Epidermal melanocyte (primary cell): ENCODE measurements around the gene TBL1XR1.
"Not testable (repeated sequence)": the region's sequence is repeated elsewhere in the genome, so short reads cannot be mapped to it uniquely, and the experiment has no call there.

Experiments used
- DNase-seq: peaks from one replicate; pipeline ENCODE4 v3.0.0; 2011; ENCODE audit warnings: low spot score; ENCODE audit not compliant: insufficient read length

Gene TBL1XR1

DNA sequence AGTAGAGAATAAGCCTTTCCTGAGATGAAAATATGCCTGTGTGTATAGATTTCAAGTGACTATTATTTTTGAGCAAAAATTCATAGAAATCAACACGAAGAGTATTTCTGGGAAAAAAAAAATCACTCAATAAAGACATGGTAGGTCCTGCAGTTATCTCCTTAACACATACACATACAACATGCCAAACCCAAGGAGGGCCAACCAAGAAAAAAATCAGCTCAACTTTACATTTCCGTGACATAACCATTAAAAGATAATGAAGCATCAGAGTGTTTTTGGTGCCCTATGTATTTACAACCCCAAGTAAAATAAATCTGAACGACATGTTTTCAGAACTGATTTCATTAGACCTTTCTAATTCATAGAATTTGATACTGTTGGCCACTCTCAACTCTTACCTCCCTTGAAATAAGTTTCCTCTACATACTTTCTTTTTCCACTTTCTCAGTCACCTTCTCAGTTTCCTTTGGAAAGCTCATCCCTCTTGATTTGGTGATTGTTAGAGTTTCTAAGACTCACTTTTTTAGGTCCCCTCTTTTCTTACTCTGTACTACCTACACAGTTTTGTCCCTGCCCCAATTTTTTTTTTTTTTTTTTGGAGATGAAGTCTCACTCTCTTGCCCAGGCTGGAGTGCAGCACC is 162.3 kb downstream of the TBL1XR1 start:
- DNase-seq = no peak

DNA sequence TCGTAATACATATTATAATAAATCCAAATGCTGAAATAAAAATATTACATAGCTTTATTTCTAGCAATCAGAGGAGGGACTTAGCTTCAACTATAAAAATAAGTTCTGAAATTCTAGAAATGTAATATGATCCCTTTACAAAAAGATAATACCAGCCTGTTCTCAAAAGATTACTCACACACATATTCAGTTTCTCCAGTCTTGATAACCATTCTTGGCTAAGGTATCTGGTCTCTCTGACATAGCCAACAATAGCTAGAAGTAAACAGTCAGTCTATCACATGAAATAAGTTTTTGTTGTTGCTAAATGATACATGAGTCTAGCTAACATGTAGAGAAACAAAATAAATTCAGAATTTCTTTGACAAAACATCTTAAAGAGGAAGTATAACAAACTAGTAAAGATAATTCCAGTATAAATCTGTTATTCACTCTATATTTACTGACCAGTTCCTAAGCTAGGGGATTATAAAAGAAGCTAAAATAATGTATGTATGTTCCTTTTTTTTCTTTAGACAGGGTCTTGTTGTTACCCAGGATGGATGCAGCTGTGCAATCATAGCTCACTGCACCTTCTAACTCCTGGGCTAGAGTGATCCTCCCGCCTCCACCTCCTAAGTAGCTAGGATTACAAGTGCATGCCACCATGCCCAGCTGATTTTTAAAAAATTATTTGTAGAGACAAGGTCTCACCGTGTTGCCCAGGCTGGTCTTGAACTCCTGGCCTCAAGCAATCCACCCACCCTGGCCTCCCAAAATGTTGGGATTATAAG is 170.6 kb downstream of the TBL1XR1 start:
- no peak for DNase-seq

DNA sequence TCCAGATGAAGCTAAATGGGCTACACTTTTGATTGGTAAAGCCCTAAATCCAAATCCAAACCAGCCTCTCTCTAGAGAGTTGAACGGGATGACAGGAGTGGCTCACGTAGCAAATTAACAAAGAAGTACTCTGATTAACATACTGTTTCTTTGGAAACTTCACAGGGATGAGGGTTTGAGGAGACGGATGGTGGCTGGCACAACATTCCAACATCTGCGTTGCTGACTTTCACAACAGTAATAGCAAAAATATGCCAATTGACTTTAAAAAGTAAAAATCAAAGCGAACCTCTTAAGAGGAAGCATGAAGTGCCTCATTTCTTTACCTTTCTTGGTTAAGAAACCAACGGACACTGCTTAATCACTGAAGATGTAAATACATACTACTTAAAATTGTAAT is 181.4 kb downstream of the TBL1XR1 start:
- DNase-seq = no peak

DNA sequence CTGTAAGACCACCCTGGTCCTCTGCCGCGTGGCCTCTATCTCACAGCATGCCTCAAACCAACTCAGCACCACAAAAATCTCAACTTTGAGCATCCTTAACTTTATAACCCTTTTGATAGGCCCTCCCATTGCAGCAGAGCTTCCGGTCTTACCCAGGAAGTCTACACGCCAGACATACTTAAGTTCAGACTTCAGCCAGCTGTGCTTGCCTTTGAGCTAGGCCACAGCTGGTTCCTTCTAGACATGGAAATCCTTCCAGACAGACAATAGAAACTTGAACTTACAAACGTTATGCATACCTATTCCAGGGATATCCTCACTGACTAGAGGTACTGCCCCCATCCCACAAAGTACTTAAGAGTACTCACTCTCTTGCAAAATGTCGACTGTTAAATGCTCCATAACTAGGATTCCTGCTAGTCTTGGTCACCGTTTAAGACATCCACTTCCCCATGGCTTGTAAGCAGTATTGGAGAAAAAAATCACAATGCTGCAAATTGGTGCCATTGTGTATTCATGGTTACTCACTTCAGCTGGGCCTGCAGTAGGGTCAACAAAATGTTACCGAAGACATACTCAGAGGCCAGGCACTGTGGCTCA is 183.5 kb downstream of the TBL1XR1 start:
- DNase-seq = no peak

DNA sequence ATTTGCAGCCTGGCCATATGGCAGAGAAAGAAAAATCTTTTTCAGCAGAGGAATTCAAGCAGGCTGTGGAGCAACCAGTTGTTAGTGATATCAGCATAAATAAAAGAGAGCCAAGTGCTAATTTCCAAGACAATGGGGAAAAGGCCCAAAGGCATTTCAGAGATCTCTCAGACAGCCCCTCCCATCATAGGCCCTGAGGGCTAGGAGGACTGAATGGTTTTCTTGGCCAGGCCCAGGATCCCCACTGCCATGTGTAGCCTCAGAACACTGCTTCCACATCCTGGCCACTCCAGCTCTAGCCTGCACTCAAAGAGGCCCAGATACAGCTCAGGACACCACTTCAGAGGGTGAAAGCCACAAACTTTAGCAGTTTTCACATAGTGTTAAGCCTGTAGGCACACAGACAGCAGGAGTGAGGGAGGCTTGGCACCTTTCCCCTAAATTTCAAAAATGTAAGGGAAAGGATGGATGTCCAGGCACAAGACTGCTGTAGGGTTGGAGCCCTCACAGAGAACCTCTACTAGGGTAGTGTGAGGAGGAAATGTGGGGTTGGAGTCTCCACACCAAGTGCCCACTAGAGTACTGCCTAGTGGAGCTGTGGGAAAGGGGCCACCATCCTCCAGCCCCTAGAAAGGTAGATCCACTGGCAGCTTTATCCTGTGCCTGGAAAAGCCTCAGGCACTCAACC is 191.4 kb downstream of the TBL1XR1 start:
- DNase-seq = no peak

DNA sequence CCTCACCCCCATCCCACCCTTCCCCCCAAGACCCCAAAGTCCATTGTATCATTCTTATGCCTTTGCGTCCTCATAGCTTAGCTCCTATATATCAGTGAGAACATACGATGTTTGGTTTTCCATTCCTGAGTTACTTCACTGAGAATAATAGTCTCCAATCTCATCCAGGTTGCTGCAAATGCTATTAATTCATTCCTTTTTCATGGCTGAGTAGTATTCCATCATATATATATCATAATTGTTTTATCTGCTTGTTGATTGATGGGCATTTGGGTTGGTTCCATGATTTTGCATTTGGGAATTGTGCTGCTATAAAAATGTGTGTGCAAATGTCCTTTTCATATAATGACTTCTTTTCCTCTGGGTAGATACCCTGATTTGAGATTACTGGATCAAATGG is 197.1 kb downstream of the TBL1XR1 start:
- DNase-seq = not testable (repeated sequence)

DNA sequence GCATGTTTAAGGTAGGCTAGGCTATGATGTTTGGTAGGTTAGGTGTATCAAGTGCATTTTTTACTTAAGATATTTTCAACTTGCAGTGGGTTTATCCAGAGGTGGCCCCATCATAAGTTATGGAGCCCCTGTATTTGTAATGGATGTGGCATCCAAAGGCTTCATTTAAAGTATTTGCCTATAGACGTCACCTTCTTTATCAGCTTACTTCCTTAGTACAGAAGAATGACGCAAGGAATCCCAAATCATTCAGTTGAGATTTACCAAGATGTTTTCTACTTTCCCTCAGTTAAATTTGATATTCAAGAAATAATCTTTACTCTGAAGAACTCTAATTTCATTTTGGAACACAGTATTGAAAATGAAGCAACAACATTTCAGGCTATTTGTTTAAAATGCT is 201.3 kb downstream of the TBL1XR1 start:
- no peak for DNase-seq

DNA sequence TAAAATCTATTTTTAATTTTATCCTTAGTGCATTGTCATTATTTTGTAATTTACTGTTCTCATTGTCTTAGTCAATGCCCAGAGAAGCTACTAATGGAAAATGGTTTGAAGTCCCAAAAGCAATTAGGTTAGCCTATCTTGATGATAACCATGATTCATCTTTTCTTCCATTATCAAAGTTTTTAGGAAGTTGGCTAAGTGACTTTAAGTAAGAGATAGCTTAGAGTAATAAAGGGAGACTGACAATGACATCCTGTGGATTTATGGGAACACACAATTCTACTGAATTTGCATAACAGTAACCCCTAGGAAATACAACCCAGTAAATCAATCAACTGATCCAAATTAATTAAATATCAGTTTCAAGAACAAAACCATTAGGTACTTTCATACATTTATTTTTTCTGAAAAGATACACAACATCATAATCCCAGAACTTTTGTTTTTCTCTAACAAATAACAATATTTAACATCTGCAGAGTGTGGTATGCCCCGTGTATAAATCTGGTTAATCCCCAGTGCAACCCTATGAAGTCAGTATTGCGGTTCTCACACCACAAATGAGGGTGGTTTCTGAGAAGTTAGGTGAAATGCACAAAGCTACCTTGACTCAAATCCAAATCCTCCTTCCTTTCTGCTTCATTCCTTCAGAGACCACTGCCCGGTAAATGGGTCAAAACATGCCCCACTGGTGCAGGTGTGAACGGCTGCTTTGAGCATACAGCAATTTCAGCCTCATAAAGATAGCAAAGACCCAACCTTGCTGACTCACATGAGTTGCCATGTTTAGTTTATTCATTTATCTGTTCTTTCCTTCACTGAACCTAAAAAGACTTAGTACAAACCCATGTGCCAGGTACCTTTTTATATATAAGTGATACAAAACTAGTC is 202.1 kb downstream of the TBL1XR1 start:
- DNase-seq = no peak

DNA sequence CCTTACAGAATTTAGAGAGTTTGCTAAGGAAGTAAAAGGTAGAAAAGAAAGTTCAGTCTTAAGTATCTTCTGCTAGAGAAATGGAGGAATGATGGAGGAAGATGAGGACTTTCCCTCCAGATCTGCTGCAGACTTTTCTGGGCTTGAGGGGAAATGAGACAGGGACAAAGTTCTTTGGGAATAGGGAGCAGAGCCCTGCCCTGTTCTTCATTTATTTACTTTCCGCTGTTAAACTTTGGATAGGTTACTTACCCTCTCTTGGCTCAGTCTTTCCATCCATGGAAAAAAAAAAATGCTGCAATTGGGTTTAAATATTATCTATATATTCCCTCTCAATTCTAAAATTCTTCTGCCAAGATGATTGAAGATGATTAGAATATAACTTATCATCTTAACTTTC is 202.9 kb downstream of the TBL1XR1 start:
- no peak for DNase-seq

DNA sequence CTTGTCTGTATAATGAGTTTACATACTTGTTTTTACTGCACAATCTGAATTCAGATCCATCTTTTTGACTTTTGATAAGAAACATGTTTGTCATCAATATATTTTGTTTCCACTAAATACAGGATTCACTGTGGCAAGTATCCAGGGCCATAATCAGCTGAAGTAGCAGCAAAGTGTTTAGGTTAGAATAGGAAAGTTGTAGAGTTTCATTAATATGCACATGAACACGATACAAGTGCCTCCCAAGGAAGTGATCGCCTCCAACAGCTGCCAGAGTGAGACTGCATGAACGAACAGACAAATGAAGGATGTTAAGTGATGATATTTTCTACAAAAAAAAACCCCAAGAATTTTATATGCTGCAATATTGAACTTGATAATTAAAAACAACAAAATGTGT is 204.3 kb downstream of the TBL1XR1 start:
- no peak for DNase-seq

DNA sequence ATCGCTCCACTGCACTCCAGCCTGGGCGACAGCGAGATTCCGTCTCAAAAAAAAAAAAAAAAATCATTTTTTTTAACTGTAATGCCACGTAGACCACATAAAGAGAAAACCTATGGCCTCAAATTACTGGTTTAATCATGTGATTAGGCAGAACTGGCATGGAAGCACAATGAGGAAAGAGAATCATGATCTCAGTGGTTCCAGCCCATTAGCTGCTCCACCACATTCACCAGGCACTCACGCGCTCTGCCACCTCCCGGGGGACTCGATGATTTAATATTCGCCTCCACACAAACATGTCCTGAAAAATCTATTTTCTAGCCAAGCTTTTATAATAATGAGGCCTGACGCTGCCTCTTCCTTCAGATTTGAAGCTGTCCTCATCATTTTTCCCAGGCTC is 204.7 kb downstream of the TBL1XR1 start:
- no peak for DNase-seq

DNA sequence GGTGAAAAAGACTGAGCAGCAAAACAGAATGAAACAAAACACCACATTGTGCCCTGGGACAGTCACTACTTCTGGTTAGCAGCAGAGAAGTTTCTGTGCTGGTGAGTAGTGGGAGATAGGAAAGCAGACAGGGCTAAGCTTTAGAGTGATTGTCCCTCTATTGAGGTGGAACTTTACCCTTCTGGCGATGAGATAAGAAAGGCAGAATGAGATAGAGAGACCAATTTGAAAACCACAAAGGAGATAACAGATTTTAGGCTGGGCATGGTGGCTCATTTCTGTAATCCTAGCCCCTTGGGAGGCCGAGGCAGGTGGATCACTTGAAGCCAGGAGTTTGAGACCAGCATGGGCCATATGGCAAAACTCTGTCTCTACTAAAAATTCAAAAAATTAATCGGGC is 208.5 kb downstream of the TBL1XR1 start:
- no peak for DNase-seq

DNA sequence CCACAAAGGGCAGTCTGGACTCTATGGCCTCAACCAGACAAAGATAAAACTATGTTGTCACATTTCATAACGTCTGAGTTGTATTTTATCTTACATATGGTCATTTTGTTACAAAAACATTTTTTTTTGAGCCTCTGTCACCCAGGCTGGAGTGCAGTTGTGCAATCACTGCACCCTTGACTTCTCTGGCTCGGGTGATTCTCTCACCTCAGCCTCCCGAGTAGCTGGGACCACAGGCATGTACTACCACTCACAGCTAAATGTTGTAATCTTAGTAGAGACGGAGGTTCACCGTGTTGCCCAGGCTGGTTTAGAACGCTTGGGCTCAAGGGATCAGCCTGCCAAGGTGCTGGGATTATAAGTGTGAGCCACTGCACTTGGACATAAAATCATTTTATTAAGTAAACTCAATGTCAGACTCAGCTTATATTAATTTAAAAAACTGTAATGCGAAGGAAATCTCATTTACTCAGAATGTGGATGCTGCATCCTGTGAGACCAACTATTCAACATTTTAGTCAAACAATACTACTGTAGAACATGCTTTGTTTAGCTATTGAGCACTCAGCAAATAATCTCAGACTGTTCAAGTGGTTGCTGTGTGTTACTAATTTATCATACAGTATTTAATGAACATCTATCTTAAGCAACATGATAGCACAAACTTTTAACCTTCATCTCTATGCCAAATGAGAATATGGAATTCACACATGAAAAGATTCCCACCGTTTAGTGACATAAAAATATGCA is 209.2 kb downstream of the TBL1XR1 start:
- DNase-seq = no peak

DNA sequence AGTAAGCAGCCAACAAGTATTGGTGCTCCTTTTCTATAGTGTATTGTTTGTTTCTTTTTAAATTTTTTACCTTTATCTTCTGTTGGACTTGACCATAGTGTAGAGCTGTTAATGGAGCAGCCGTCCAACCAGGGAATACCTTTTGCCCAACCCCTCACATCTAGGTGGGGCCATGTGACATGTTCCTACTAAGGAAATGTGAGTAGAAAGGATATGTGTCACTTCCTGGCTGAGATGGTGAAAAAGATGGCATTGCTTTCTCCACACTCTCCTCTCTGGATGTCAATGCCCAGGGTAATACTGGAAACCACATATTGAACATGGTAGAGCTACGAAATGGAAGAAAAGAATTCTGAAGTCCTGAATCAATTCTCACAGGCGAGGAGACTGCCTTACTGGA is 218.8 kb downstream of the TBL1XR1 start:
- DNase-seq = no peak

DNA sequence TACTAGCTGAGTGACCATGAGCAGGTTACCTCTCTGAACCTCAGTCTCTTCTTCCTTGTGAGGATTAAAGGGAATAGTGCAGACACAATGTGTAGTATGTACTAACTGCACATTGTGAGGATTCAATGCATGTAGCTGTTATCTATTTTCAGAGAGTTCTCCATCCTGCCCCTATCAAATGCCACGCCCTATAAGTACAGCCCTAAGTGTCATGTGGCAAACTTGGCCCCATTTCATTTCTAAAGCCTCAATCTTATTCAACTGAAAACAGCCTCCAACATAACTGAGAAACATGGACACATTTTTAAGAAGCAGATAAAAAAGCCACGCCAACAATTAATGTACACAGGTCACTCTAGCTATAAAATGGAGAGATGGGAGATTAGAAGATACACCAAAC is 220.0 kb downstream of the TBL1XR1 start:
- DNase-seq = no peak

DNA sequence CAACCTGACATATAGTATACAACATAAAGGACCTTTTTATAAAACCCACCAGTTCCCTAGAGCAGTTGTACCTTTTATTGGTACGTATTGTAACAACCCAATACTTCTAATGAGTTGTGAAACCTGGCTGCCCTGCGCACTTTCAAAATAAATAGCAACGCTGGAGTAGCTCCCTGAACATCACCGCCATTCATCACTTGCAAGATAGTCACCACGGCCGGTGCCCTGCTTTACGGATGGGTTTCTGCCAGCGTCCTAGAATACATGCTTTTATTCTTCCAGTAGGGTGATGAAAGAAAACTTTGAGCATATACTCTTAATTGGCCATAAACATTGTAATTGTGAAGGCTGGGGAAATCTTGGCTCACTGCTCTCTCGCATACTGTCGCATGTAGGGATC is 220.7 kb downstream of the TBL1XR1 start:
- DNase-seq = no peak

DNA sequence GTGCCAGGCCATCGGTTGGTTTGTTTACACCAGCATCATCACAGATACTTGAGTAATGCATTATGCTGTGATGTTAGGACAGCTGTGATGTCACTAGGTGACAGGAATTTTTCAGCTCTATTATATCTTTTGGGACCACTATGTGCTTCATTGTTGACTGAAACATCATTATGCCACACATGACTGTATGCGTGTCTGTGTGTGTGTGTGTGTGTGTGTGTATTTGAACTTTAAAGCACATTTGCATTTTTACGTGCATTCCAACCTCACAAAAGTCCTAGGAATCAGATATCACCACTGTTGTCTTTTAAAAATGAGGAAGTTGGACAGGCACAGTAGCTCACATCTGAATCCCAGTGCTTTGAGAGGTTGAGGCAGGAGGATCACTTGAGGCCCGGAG is 223.0 kb downstream of the TBL1XR1 start:
- no peak for DNase-seq

DNA sequence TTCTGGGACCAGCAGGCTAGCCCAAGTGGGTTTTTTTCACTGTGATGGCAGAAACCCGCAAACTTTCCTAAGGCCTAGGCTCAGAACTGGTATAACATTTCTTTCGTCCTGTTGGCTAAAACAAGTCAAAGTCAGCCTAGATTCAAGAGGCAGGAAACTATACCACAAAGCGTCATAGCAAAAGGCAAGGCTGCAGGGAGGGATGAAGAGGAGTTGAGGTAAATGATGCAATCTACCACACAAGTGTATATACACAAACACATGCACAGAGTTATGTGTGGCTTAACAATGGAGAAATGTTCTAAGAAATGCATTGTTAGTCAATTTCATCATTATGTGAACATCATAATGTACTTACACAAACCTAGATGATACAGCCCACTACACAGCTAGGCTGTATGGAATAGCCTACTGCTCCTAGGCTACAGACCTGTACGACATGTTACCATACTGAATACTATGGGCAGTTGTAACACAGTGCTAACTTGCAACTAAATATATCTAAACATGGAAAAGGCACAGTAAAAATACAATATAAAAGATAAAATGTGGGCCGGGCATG is 225.6 kb downstream of the TBL1XR1 start:
- DNase-seq = no peak

DNA sequence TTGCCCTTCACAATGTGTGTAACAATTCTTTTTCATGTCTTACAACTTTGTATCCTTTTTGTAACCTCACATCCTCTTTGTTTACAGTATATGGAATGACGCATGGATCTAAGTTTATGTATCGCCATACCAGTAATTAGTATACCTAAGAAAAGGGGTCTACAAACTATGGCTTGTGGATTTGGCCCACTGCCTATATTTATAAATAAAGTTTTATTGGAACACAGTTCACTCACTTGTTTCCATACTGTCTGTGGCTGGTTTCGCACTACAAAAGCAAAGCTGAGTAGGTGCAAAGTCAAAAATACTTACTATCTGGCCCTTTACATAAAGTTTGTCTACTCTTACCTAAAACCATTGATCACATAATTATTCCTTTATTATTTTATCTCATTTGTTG is 226.5 kb downstream of the TBL1XR1 start:
- DNase-seq = no peak

DNA sequence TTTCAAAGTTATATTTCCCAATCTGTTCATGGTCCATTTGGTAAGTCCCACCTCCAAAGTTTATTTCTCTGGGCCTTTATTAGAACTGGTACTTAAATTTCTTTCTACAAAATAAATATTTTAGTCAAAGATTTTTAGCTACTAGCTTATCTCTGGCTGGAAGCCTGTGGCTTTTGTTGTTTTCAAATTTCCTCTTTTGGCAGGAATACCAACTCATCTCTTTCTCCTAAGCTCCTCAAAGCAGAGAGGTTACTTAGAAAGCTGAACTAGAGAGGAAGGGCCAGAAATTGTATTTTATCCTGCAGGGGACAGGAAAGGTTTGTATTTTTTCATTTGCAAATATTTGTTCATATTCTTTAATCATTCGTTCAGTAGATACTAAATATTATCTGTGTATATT is 227.8 kb downstream of the TBL1XR1 start:
- DNase-seq = no peak
